ENCODE data around the gene BEST4. TPM values are rescaled to one million over a fixed set of nuclear protein-coding genes. Genes with fewer than 3 reads are reported as not detected.

BEST4 gene
- total RNA-seq, 4 donors from 2014 or later, result 0.21 to 1.0 TPM; not detected in 2

DNA sequence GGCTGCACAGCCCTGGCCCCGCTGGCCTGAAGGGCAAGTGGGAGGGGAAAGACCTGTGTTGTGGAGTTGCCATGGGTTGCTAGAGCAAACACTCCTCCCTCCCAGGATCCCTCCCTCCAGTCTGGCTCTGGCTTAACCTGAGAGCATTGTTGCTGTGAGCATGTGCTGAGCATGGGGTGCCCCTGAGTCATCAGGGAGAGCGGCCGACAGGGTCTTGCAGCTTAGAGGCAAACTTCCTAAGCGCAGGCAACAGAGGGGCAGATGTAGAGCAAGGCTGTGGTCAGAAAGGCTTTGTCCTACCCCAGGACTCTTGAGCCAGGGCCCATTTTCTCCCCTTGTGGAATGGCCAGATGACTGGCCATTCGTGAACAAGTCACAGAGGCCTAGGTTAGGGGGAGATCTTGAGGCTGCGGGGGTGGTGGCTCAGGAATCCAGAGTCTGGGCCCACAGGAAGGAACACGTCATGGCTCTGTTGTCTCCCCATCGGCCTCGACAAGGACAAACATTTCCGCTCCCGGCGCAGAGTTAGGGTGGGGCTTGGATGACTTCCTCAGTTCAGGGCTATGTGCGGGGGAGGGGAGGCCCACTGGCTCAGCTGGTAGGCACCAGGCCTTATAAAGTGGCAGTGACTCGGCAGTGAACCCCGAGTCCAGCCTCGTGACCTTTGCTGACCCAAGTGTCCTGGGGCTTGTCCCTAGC lies 19.5 kb upstream of the BEST4 start:
- Histone ChIP-seq H3K4me1 (peaks cover 21 to 63% of the 10 kb centered on the region in 2 donors), H3K27me3 (no peaks in the 10 kb centered on the region), H3K27ac (peak overlapping the region; percentile 99 to 100), H3K4me3 (peak overlapping the region; percentile 8 to 46), H3K36me3 (no peaks in the 10 kb centered on the region), H3K9me3 (no peaks in the 10 kb centered on the region)
- DNase-seq, result peak; percentile 97 to 99
- TF ChIP-seq POLR2A (IDR thresholded peaks at IDR 0.05) (peak; percentile 11 to 62), CTCF (IDR thresholded peaks at IDR 0.05) (no peak)
- intact Hi-C loops (cut with DNase I; ENCODE audit: low total_unique reads), result no loop called here

DNA sequence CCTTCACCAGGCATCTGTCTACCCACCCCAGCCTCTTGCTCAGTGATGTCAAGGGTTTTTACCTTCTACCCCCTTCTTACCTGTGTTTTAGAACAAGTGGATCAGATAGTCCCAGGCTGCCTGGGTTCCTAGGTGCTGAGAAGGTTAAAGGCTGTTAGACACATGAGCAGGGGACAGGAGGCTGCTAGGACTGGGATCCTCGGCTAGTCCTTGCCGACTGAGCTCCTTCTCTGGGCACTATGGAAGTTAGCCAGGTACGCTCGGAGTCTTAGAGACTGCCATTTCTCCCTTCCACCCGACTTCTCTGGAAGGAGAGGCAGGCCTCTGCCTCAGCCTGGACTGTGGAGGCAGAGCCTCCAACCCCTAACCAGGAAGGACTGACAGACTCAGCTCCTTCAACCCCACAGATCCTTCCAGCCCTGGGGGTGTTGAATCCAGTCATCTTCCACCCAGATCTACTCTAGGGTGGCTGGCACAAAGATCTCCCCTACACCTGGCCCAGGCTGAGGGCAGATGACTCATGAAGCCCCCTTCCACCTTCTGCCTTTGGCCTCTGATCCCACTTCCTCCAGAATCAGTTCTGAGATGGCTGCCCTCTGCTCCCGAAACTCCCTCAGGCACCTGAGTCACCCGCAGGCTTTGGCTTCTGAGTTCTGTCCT lies 18.9 kb upstream of the BEST4 start, which contains the start of gene DYNLT4:
DYNLT4 (minus strand) TSS at position 648 of the 660 bp plus-strand sequence. CDS start 683 bp downstream, outside the sequence.
- intact Hi-C loops (cut with DNase I; ENCODE audit: low total_unique reads), result no loop called here
- H3K27ac ChIP-seq, result peak within 1 kb of the TSS; percentile 99 to 100
- TF ChIP-seq CTCF (IDR thresholded peaks at IDR 0.05), result no peak
- peak in 1 of 2 donors; percentile 71 for TF ChIP-seq POLR2A (IDR thresholded peaks at IDR 0.05)
- H3K36me3 ChIP-seq, result no peaks in the 10 kb centered on the region
- no peak for DNase-seq
- no peaks in the 10 kb centered on the region for H3K27me3 ChIP-seq
- H3K4me1 ChIP-seq, result peaks cover 21 to 61% of the 10 kb centered on the region in 2 donors
- H3K4me3 ChIP-seq, result peak within 1 kb of the TSS; percentile 8 to 46
- H3K9me3 ChIP-seq, result no peaks in the 10 kb centered on the region

DNA sequence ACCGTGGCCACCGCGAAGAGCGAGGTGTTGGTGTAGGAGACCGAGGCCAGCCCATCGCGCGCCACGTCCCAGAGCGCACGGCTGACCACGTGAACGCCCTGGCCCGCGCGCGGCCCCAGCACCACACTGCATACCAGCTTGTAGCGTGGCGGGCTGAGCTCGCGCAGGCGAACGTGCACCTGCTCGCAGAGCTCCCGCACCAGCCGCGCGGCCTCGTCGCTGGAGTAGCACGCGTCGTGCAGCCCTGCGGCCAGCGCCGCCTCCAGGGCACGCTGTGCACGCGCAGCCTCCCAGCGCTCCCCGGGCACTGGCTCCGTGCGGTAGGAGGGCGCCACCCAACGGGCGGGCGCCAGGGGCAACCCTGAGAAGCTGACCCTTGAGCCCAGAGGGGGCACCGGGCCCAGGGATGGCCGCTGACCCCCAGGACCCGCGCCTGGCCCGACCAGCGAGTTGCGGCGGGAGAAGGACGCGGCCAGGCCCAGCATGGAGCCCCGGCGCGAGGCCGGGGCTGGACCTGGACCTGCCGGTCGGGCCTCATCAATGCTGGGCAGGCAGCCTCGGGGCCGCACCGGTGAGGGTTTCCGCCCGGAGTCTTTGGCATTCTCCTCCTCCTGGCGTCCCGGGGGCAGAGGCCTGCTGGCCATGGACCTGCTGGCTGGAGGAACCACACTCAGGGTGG lies 18.2 kb upstream of the BEST4 start:
- peaks cover 21 to 54% of the 10 kb centered on the region in 2 donors for H3K4me1 ChIP-seq
- TF ChIP-seq CTCF (IDR thresholded peaks at IDR 0.05), result no peak
- no peak for TF ChIP-seq POLR2A (IDR thresholded peaks at IDR 0.05)
- peak in 1 of 2 donors; percentile 47 for DNase-seq
- no peaks in the 10 kb centered on the region for H3K36me3 ChIP-seq
- peak overlapping the region; percentile 99 to 100 for H3K27ac ChIP-seq
- H3K4me3 ChIP-seq, result no peak overlapping the region
- H3K9me3 ChIP-seq, result no peaks in the 10 kb centered on the region
- H3K27me3 ChIP-seq, result no peaks in the 10 kb centered on the region
- intact Hi-C loops (cut with DNase I; ENCODE audit: low total_unique reads), result no loop called here

- intact Hi-C loops (cut with DNase I; ENCODE audit: low total_unique reads), result no loop called here
These were observed 17.5 kb upstream of the BEST4 start for GRCh38 chr1:44805311-44806024.

More at GRCh38 chr1:44805311-44806024, 17.5 kb upstream of the BEST4 start:
- Histone ChIP-seq H3K4me1 (peaks cover 19 to 47% of the 10 kb centered on the region in 2 donors), H3K36me3 (no peaks in the 10 kb centered on the region), H3K4me3 (no peak overlapping the region), H3K9me3 (no peaks in the 10 kb centered on the region), H3K27me3 (no peaks in the 10 kb centered on the region), H3K27ac (peak overlapping the region; percentile 99 to 100)
- TF ChIP-seq POLR2A (IDR thresholded peaks at IDR 0.05), result no peak
- no peak for TF ChIP-seq CTCF (IDR thresholded peaks at IDR 0.05)
- DNase-seq, result peak in 1 of 2 donors; percentile 20
